IPS-15b (cell line): ENCODE results near the gene SOX6.

ENCODE experiments used
- H3K27me3 ChIP-seq: one replicate; pipeline ENCODE4 v1.6.1; 2013; ENCODE audit warnings: low read length; ENCODE audit not compliant: control insufficient read depth, insufficient read depth
- H3K36me3 ChIP-seq: one replicate; pipeline ENCODE4 v1.6.1; 2013; ENCODE audit warnings: low read length; ENCODE audit not compliant: control insufficient read depth, insufficient read depth
- H3K4me1 ChIP-seq: one replicate; pipeline ENCODE4 v1.6.1; 2013; ENCODE audit warnings: mild to moderate bottlenecking, low read length; ENCODE audit not compliant: control insufficient read depth, insufficient read depth
- H3K4me3 ChIP-seq: one replicate; pipeline ENCODE4 v1.5.1; 2013; ENCODE audit warnings: low read depth, low read length
- H3K9ac ChIP-seq: one replicate; pipeline ENCODE4 v1.6.1; 2013; ENCODE audit warnings: low read depth, mild to moderate bottlenecking, low read length
- H3K9me3 ChIP-seq: one replicate; pipeline ENCODE4 v1.6.1; 2013; ENCODE audit warnings: mild to moderate bottlenecking, low read length; ENCODE audit not compliant: control insufficient read depth, insufficient read depth

Gene SOX6

DNA sequence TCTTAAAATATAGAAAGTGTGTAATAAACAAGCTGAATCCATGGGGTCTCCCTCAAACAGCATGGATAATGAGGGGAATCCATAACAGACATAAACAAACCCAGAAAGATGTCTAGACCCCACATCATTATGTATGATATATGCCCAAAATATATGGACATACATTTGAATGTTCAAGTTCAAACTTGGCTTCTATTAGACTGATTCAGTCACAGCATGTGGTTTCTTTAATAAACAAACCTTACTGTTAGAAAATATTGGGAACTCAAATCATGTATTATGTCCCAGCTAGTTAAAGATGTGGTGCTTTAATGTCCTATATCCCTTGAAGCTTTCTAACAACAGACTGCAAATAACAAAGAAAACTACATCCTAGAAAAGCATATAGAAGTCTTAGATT, 228.6 kb downstream of the SOX6 start:
- Histone ChIP-seq H3K9me3 (no peaks in the 10 kb centered on the region), H3K36me3 (no peaks in the 10 kb centered on the region), H3K4me1 (no peaks in the 10 kb centered on the region), H3K4me3 (no peak overlapping the region), H3K27me3 (no peaks in the 10 kb centered on the region), H3K9ac (no peak overlapping the region)

DNA sequence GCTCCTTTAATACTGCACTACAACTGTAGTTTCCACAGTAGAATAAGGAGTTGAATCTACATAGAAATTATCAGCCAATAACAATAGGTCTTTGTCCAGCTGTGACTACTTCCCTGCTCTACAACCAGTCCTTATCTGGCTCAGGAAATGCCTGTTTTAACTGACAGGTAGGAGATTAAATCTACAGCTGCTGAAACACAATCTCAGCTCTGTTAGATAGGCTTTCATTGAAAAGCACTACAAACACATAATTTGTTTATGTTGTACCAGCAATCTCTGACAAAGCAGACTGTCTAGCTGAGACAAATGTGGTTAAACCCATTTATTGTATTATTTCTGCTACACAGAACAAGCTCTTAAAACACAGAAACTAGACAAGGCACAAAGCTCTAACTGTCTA, 230.0 kb downstream of the SOX6 start:
- Histone ChIP-seq H3K4me1 (no peaks in the 10 kb centered on the region), H3K9ac (no peak overlapping the region)

DNA sequence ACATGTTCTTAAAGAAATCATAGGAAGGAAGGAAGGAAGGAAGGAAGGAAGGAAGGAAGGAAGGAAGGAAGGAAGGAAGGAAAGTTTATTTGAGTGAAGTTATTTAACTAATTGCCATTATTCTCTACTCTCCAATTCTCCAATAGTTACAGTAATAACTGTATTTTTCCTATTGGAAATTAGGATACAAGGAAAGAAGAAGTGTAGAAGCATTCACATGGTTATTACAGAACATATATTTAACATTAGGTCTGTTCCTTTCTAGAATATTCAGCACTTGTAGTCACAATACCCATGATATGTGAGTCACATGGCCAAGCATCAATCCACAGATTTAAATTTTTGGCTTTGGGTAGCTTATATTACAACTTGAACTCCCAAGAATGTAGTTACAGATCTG, 230.6 kb downstream of the SOX6 start:
- Histone ChIP-seq H3K36me3 (no peaks in the 10 kb centered on the region), H3K9ac (no peak overlapping the region), H3K4me1 (no peaks in the 10 kb centered on the region), H3K9me3 (no peaks in the 10 kb centered on the region), H3K4me3 (no peak overlapping the region), H3K27me3 (no peaks in the 10 kb centered on the region)

More for the DNA sequence above, 230.0 kb downstream of the SOX6 start:
- H3K36me3 ChIP-seq, result no peaks in the 10 kb centered on the region
- H3K9me3 ChIP-seq, result no peaks in the 10 kb centered on the region
- no peaks in the 10 kb centered on the region for H3K27me3 ChIP-seq
- H3K4me3 ChIP-seq, result no peak overlapping the region

DNA sequence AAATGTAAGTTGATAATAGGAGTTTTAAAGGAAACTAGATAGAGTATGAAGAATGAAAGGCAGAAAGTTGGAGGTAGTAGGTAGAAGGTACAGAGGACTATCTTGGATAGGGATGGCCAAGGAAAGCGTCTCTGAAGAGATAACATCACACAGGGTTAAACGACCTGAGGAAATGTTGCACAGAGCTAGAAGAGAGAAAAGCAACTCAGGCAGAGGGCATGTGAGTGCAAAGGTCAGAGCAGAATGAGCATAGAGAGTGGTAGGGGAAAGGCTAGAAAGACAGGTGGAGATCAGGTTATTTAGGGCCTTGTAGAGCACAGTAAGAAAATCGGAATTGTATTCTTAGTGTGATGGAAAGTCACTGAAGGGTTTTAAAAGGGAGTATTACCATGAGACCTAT, 232.0 kb downstream of the SOX6 start:
- Histone ChIP-seq H3K4me1 (no peaks in the 10 kb centered on the region), H3K36me3 (no peaks in the 10 kb centered on the region), H3K9ac (no peak overlapping the region), H3K4me3 (no peak overlapping the region), H3K9me3 (no peaks in the 10 kb centered on the region), H3K27me3 (no peaks in the 10 kb centered on the region)

DNA sequence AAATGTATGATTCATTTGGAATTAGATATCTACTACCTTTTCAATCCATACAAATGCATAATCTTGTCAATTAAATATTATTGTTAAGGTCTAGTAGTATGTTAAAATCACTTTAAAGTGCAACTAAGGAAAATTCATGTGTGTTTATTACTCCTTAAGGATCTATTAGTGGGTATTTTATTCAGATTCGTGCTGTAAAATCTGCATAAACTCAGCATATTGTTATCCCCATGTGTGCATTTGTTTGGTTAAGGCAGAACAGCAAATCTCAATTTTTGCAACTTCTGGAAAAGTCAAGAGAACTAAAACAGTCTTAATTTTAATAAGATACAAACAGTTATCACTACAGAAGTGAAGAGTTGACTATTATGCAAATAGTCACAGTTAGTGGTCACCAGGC, 234.5 kb downstream of the SOX6 start:
- Histone ChIP-seq H3K36me3 (no peaks in the 10 kb centered on the region), H3K4me1 (no peaks in the 10 kb centered on the region), H3K27me3 (no peaks in the 10 kb centered on the region), H3K9me3 (no peaks in the 10 kb centered on the region), H3K9ac (no peak overlapping the region), H3K4me3 (no peak overlapping the region)

DNA sequence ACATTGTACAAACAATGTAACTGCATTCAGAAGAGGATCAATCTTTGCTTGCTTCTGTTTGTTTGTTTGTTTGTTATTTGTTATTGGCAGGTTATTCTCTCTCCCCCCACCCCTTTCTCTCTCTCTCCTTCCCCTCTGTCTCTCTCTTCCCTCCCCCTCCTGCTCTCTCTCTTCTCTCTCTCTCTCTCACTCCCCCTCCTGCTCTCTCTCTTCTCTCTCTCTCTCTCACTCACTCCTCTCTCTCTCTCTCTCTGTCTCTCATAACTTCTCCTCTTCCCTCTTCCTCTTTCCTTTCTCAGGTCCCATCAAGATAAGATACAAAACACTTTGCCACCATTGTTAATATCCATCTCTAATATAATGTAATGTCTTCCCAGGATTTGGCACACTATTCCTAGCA, 236.3 kb downstream of the SOX6 start:
- Histone ChIP-seq H3K9me3 (no peaks in the 10 kb centered on the region), H3K9ac (no peak overlapping the region), H3K36me3 (no peaks in the 10 kb centered on the region), H3K27me3 (no peaks in the 10 kb centered on the region), H3K4me1 (no peaks in the 10 kb centered on the region), H3K4me3 (no peak overlapping the region)

DNA sequence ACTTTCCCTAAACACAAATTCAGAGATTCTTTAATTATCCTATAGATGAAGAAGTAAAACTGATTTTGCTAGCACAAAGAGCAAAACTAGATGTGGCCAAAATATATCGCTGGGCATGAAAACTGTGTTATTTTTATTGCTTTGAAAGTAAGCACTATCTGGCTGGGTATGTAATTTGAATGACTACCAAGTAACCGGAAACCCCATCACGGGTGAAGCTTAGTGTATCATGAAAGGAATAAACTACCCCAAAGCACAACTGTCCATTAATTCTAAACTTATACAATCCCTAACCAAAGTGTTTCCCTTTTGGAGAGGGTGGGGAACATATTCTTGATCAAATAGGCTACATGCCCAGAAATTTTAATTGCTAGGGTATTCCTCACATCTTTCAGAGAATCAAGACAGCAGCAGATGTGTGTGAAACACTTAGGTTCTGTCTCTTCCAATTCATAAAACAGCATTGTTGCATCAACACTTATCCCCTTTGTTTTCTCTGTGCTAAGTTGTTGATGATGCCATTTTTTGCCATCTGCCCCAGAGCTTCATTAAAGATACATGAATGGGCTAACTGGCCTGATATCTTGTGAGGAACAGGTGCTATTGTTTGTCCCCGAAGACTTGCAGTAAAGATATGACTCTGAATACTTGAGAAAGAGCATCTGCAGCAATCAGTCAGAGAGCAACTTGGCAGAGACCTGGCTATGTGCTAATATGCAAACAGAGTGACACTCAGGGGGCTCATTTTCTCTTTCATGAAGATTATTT, 238.2 kb downstream of the SOX6 start:
- no peaks in the 10 kb centered on the region for H3K27me3 ChIP-seq
- no peaks in the 10 kb centered on the region for H3K4me1 ChIP-seq
- H3K9ac ChIP-seq, result no peak overlapping the region

DNA sequence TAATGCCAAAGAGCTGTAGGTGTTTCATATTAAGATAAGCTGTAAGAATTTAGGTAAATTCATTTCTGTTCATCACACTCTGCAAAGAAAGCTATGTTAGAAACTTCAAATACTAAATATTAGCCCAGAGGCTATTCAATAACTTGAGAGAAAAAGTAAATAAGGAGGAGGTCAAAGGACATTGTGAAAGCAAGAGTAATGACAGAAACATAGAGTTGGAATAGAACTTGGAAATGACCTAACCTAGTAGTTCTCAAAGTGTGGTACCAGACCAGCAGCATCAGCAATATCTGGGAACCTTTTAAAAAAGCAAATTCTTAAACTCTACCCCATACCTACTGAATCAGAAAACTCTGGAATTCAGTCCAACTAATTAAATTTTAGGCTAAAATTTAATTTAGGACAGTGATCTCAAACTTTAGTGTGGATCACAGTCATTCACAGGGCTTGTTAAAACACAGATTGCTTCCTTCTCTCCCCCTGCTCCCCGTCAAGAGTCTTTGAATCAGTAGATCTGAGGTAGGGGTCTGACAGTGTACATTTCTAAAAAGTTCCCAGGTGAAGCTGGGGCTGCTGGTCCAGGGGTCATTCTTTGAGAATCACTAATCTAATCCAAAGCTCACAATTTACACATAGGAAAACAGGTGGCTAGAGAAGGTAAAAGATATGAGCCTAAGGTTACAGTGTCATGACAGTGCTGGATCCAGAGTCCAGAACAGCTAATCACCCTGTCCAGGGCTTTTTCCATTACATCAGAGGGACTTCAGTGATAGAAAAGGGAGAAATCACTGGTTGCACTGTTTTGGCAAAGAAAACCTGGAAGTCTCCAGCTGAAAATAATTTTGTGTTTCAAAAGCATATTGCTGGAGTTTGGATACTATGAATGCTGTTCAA, 241.1 kb downstream of the SOX6 start:
- no peak overlapping the region for H3K4me3 ChIP-seq
- no peaks in the 10 kb centered on the region for H3K9me3 ChIP-seq
- peaks cover 4% of the 10 kb centered on the region for H3K4me1 ChIP-seq
- no peak overlapping the region for H3K9ac ChIP-seq
- no peaks in the 10 kb centered on the region for H3K27me3 ChIP-seq
- no peaks in the 10 kb centered on the region for H3K36me3 ChIP-seq

More for the DNA sequence above, 238.2 kb downstream of the SOX6 start:
- Histone ChIP-seq H3K36me3 (no peaks in the 10 kb centered on the region), H3K9me3 (no peaks in the 10 kb centered on the region), H3K4me3 (no peak overlapping the region)

DNA sequence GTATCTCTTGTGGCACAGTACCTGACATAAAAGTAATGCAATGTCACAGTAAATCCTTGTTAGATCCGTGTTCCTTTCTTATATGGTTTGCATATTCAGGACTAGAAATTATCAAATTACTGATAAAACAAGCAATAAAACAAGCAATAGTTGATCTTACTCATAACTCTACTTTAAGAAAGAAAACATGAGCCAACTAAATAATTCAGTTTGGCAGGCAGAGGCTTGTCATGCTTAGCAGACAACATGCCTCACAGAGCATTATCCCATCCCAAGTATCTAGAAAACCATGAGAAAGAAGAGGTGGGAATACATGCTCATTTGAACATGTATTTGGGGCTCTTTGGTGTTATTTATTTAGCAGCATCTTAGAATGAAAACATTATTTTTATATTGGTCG, 241.9 kb downstream of the SOX6 start:
- H3K9ac ChIP-seq, result no peak overlapping the region
- peaks cover 4% of the 10 kb centered on the region for H3K4me1 ChIP-seq

DNA sequence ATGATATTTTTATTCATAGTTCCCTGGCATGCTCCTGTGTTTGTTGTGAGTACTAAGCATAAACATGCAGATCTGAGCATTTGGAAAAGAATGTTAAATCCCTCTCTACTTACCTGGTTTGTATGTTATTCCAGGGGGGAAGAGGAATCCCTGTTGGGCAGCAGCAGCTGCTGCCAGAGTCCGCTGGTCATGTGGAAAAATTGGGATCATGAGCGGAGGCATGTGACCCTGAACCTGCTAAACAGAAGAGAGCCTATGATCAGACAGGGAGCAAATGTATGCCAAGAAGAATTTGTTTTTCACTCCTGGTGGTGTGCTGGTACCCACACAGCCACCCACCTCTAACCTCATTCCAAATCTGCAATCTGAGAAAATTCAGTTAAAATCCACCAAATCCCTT, 244.7 kb downstream of the SOX6 start:
- Histone ChIP-seq H3K4me1 (peaks cover 4% of the 10 kb centered on the region), H3K9me3 (no peaks in the 10 kb centered on the region), H3K4me3 (no peak overlapping the region), H3K9ac (no peak overlapping the region), H3K36me3 (no peaks in the 10 kb centered on the region), H3K27me3 (no peaks in the 10 kb centered on the region)

More for the DNA sequence above, 241.9 kb downstream of the SOX6 start:
- no peak overlapping the region for H3K4me3 ChIP-seq
- H3K36me3 ChIP-seq, result no peaks in the 10 kb centered on the region
- H3K27me3 ChIP-seq, result no peaks in the 10 kb centered on the region
- no peaks in the 10 kb centered on the region for H3K9me3 ChIP-seq

DNA sequence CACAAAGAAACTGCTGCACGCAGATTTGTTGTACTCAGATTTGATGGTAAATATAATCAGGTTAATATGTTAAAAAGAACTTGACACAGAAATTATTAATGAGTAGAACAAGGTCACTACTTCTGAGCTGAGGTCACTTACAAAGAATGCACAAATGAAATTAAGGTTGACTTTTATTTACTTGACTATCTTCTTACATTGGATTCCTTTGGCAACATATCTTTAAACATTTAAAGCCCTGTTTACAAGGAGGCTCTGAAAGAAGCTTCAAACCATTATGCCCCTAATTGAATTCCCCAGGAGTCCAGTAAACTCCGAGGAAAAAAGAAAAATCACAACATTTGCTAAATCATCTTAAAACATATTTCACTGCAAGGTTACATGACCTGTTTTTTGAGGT, 245.5 kb downstream of the SOX6 start:
- H3K27me3 ChIP-seq, result no peaks in the 10 kb centered on the region
- no peaks in the 10 kb centered on the region for H3K36me3 ChIP-seq
- peaks cover 4% of the 10 kb centered on the region for H3K4me1 ChIP-seq
- H3K9ac ChIP-seq, result no peak overlapping the region
- no peaks in the 10 kb centered on the region for H3K9me3 ChIP-seq
- no peak overlapping the region for H3K4me3 ChIP-seq
